ENCODE results near the gene ATG2B.

Gene ATG2B

GRCh38 chr14:96304956-96305355 is 58.2 kb downstream of the ATG2B start:
- DNase-seq: no peak

- DNase-seq: no peak
Measured at GRCh38 chr14:96303981-96304380, 59.2 kb downstream of the ATG2B start.

GRCh38 chr14:96299441-96299840 is 63.7 kb downstream of the ATG2B start:
- DNase-seq: no peak

GRCh38 chr14:96297997-96298515 is 65.1 kb downstream of the ATG2B start:
- no peak for DNase-seq

GRCh38 chr14:96297000-96297399 is 66.1 kb downstream of the ATG2B start:
- DNase-seq: peak in 1 of 2 donors; percentile 51

- DNase-seq: no peak
Measured at GRCh38 chr14:96294246-96294645, 68.9 kb downstream of the ATG2B start.

GRCh38 chr14:96287856-96288255 is 75.3 kb downstream of the ATG2B start:
- DNase-seq: no peak

GRCh38 chr14:96286251-96286650 is 76.9 kb downstream of the ATG2B start:
- no peak for DNase-seq

GRCh38 chr14:96285667-96286066 is 77.5 kb downstream of the ATG2B start:
- DNase-seq: no peak

- DNase-seq: no peak
Measured at GRCh38 chr14:96284430-96284829, 78.7 kb downstream of the ATG2B start.

- no peak for DNase-seq
Measured at GRCh38 chr14:96284008-96284407, 79.1 kb downstream of the ATG2B start.

- DNase-seq: no peak
Measured at GRCh38 chr14:96281486-96281885, 81.7 kb downstream of the ATG2B start.

- DNase-seq: no peak
Measured at GRCh38 chr14:96280104-96280503, 83.0 kb downstream of the ATG2B start.

- DNase-seq: no peak
Measured at GRCh38 chr14:96279564-96279963, 83.6 kb downstream of the ATG2B start.

GRCh38 chr14:96277890-96278289 is 85.3 kb downstream of the ATG2B start:
- DNase-seq: no peak

GRCh38 chr14:96275177-96276112 is 87.7 kb downstream of the ATG2B start:
- DNase-seq: peak; percentile 44 to 57

- DNase-seq: no peak
Measured at GRCh38 chr14:96274543-96274942, 88.6 kb downstream of the ATG2B start.

GRCh38 chr14:96274122-96274521 is 89.0 kb downstream of the ATG2B start:
- DNase-seq: no peak

- no peak for DNase-seq
Measured at GRCh38 chr14:96273629-96274028, 89.5 kb downstream of the ATG2B start.

GRCh38 chr14:96272777-96273473 is 90.2 kb downstream of the ATG2B start:
- DNase-seq: no peak

GRCh38 chr14:96271421-96271762 is 91.7 kb downstream of the ATG2B start:
- no peak for DNase-seq

GRCh38 chr14:96270565-96271420 is 92.3 kb downstream of the ATG2B start:
- DNase-seq: no peak

GRCh38 chr14:96269359-96269710 is 93.8 kb downstream of the ATG2B start:
- no peak for DNase-seq
